Neutrophil (primary cell): ENCODE measurements around the gene TTLL12.

Source experiments
- H3K27ac ChIP-seq: fragments of 200-600 bp; sonication (generic); 2 replicates; pipeline ENCODE4 v1.5.1; 2016; ENCODE audit warnings: mild to moderate bottlenecking, moderate library complexity
- H3K27me3 ChIP-seq: fragments of 200-600 bp; sonication (generic); 2 replicates; pipeline ENCODE4 v1.6.0; 2016; ENCODE audit warnings: mild to moderate bottlenecking
- H3K36me3 ChIP-seq: fragments of 200-600 bp; sonication (generic); 2 replicates; pipeline ENCODE4 v1.5.1; 2017
- H3K4me1 ChIP-seq, 2 experiments: fragments of 200-600 bp in 1 of 2; sonication (generic) in 1 of 2; 1 replicate in 1 of 2; 2 replicates in 1 of 2; pipeline versions ENCODE4 v1.5.1 to v1.6.1; 2013 to 2016; ENCODE audit warnings: low read depth in 1 of 2, low read length in 1 of 2, mild to moderate bottlenecking in 1 of 2, moderate library complexity in 1 of 2; ENCODE audit not compliant: control insufficient read depth in 1 of 2, insufficient read depth in 1 of 2
- H3K4me3 ChIP-seq, 2 experiments: fragments of 200-600 bp in 1 of 2; sonication (generic) in 1 of 2; 1 replicate in 1 of 2; 2 replicates in 1 of 2; pipeline ENCODE4 v1.5.1; 2013 to 2016; ENCODE audit warnings: low read depth in 1 of 2, low read length in 1 of 2, mild to moderate bottlenecking in 1 of 2, moderate library complexity in 1 of 2
- H3K9me3 ChIP-seq: fragments of 200-600 bp; sonication (generic); 2 replicates; pipeline ENCODE4 v1.5.1; 2016
- TF ChIP-seq, protein P1 (sequence below): fragments of 200-600 bp; sonication (generic); IDR thresholded peaks from 2 replicates; pipeline ENCODE4 v1.5.1; 2016; ENCODE audit warnings: antibody characterized with exemption

The TTLL12 gene

DNA sequence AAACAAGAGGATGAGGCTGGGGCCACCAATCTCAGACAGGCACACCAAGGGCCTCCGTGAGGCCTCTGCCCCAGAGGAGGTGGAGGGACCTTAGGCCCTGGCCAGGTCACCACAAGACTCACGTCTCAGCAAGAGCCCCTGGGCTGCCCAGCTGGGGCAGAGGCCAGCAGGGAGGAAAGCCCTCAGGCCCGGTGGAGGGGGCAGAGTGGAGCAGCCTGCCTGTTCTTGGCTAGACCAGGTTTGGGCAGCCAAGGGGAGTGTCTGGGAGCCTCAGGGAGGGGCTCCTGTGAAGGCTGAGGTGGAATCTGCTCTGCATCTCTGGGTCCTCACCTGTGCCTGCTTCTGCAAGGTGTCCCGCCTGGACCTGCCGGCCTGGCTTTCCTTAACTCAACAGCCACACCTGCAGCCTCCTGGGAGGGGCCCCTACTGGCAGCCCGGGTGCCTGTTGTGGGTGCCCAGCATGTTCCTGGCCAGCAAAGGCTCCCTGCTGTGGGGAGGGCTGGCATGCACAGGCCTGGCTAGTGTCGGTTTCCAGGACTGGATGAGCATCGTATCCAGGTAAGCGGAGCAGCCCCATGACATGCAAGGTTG lies 11.9 kb downstream of the TTLL12 start:
- peaks cover 10 to 18% of the 10 kb centered on the region in 2 experiments for H3K4me1 ChIP-seq
- TF ChIP-seq, protein P1, sequence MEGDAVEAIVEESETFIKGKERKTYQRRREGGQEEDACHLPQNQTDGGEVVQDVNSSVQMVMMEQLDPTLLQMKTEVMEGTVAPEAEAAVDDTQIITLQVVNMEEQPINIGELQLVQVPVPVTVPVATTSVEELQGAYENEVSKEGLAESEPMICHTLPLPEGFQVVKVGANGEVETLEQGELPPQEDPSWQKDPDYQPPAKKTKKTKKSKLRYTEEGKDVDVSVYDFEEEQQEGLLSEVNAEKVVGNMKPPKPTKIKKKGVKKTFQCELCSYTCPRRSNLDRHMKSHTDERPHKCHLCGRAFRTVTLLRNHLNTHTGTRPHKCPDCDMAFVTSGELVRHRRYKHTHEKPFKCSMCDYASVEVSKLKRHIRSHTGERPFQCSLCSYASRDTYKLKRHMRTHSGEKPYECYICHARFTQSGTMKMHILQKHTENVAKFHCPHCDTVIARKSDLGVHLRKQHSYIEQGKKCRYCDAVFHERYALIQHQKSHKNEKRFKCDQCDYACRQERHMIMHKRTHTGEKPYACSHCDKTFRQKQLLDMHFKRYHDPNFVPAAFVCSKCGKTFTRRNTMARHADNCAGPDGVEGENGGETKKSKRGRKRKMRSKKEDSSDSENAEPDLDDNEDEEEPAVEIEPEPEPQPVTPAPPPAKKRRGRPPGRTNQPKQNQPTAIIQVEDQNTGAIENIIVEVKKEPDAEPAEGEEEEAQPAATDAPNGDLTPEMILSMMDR = no peak
- H3K4me3 ChIP-seq = no peak overlapping the region
- H3K36me3 ChIP-seq = peaks cover 92% of the 10 kb centered on the region
- no peaks in the 10 kb centered on the region for H3K9me3 ChIP-seq
- H3K27me3 ChIP-seq = no peaks in the 10 kb centered on the region
- no peak overlapping the region for H3K27ac ChIP-seq

DNA sequence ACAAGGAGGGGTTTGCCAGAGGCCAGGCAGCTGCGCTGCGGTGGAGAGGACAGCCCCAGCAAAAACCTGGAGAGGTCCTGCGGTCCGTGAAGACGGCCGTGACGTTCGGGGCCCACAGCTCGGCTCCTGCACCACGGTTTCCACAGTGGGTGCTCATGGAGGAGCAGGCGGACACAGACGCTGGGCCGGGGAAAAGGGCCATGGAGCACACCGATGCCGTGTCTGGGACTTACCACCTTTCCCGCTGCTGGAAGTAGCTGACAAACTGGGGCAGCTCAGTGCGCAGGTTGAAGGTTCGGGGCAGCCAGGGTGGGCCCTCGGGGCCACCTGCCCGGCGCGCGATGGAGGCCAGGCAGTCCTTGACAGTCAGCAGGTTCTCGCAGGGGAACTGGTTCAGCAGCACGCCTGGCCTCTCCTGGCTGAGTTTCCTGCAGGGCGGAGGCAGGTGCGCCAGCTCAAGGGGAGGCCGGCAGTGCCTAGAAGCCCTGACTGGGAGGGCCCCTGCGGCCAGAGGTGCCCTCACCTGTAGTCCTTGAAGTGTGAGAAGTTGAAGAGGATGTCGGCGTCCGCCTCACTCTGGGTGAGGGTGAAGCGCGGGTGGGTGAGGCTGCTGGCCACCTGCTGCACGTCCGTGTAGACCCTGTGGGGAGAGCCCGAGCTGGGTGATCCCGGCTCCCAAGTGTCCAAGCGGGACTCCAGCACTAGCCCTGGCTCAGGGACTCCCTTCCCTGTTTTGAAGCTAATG lies 12.8 kb downstream of the TTLL12 start:
- H3K36me3 ChIP-seq = peaks cover 92% of the 10 kb centered on the region
- peaks cover 10 to 18% of the 10 kb centered on the region in 2 experiments for H3K4me1 ChIP-seq
- TF ChIP-seq, protein P1 = no peak
- no peak overlapping the region for H3K27ac ChIP-seq
- no peaks in the 10 kb centered on the region for H3K27me3 ChIP-seq
- no peaks in the 10 kb centered on the region for H3K9me3 ChIP-seq
- no peak overlapping the region for H3K4me3 ChIP-seq

DNA sequence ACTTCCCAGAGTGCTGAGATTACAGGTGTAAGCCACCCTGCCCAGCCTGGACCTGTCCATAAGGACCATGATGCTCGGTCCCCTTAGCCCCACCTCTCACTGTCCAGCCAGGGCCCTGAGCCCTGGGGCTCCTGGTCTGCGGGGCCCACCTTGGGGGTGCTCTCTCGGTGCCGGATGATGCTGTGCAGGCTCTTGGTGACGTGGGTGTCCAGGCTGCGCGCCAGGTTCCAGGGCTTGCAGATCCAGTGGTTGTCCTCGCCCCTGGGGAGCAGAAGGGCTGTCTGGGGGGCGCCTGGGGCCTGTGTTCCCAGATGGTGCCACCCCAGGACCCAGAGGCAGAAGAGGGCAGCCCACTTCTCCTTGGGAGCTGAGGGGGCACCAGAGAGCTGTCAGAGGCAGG lies 13.4 kb downstream of the TTLL12 start:
- H3K27ac ChIP-seq = no peak overlapping the region
- no peaks in the 10 kb centered on the region for H3K9me3 ChIP-seq
- H3K4me1 ChIP-seq = peaks cover 10 to 18% of the 10 kb centered on the region in 2 experiments
- H3K36me3 ChIP-seq = peaks cover 92% of the 10 kb centered on the region
- H3K4me3 ChIP-seq = no peak overlapping the region
- H3K27me3 ChIP-seq = no peaks in the 10 kb centered on the region
- TF ChIP-seq, protein P1 = no peak

DNA sequence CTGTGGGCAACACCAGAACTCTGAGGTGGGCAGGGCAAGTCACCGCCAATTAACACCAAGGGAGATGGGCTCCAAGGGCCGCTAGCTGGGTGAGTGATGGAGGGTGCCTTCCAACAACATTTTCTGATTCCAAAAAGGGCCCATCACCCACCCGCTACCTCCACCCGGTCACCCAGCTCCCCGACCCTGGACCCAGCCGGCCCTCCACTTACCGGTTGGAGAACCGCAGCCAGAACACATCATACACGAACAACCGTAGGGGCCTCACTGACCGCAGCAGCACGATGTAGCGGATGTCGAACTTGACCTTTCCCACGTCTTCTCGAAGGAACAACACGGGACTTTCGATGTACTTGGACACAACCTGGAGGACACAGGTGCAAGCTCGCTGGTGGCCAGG lies 14.7 kb downstream of the TTLL12 start:
- H3K27ac ChIP-seq = no peak overlapping the region
- H3K4me1 ChIP-seq = peaks cover 10 to 21% of the 10 kb centered on the region in 2 experiments
- no peaks in the 10 kb centered on the region for H3K27me3 ChIP-seq
- no peaks in the 10 kb centered on the region for H3K9me3 ChIP-seq
- H3K4me3 ChIP-seq = no peak overlapping the region
- peaks cover 96% of the 10 kb centered on the region for H3K36me3 ChIP-seq
- TF ChIP-seq, protein P1 = no peak

DNA sequence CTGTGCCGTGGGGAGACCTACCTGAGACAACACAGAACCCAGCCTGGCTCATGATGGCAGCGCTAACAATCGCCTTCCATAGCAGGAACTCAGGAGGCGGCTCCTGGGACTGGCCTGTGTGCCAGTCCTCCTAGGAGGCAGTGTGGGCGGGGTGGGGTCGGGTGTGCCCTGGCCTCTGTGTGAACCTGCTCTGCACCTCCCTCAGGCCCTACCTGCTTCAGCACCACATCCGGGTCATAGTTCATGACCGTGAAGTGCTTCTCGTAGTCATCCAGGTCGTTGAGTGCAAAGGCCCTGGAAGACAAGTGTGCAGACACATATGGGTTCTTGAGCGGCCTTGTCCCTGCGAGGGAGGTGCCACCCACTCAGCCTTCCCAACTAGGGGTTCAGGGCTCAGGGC lies 15.3 kb downstream of the TTLL12 start:
- H3K4me3 ChIP-seq = no peak overlapping the region
- TF ChIP-seq, protein P1 = no peak
- no peaks in the 10 kb centered on the region for H3K9me3 ChIP-seq
- no peak overlapping the region for H3K27ac ChIP-seq
- H3K36me3 ChIP-seq = peaks cover 96% of the 10 kb centered on the region
- peaks cover 10 to 21% of the 10 kb centered on the region in 2 experiments for H3K4me1 ChIP-seq
- no peaks in the 10 kb centered on the region for H3K27me3 ChIP-seq
